Osteoblast (primary cell): Measurements from ENCODE around the gene BOLA1. TPM values are rescaled to one million over a fixed set of nuclear protein-coding genes. Genes with fewer than 3 reads are reported as not detected.
"Not testable (repeated sequence)": the region's sequence is repeated elsewhere in the genome, so short reads cannot be mapped to it uniquely, and the experiment has no call there.

Experiments used
- DNase-seq: peaks from one replicate; pipeline ENCODE4 v3.0.0; 2011; ENCODE audit warnings: low spot score, mixed read lengths; ENCODE audit not compliant: insufficient read length; ENCODE audit errors: missing footprints
- H2AFZ ChIP-seq: 2 replicates; pipeline ENCODE4 v1.6.0; 2011; ENCODE audit warnings: mild to moderate bottlenecking, low read length
- H3K27ac ChIP-seq: 2 replicates; pipeline ENCODE4 v1.5.1; 2011; ENCODE audit warnings: mild to moderate bottlenecking, low read depth, low read length, moderate library complexity
- H3K27me3 ChIP-seq: 2 replicates; pipeline ENCODE4 v1.6.0; 2012; ENCODE audit warnings: mild to moderate bottlenecking, control low read depth, inconsistent platforms, low read length, moderate library complexity; ENCODE audit not compliant: insufficient read depth
- H3K36me3 ChIP-seq: 2 replicates; pipeline ENCODE4 v1.5.1; 2011; ENCODE audit warnings: mild to moderate bottlenecking, low read length, control low read depth, moderate library complexity; ENCODE audit not compliant: insufficient read depth
- H3K4me1 ChIP-seq: 2 replicates; pipeline ENCODE4 v1.5.1; 2011; ENCODE audit warnings: mild to moderate bottlenecking, low read length, control low read depth, moderate library complexity; ENCODE audit not compliant: insufficient read depth
- H3K4me2 ChIP-seq: 2 replicates; pipeline ENCODE4 v1.6.0; 2011; ENCODE audit warnings: mild to moderate bottlenecking, low read length; ENCODE audit not compliant: insufficient read depth
- H3K4me3 ChIP-seq: fragments of 200-600 bp; sonication (generic); 3 replicates; pipeline ENCODE4 v1.5.1; 2012; ENCODE audit warnings: mild to moderate bottlenecking, low read length, inconsistent platforms; ENCODE audit not compliant: insufficient read depth
- H3K79me2 ChIP-seq: 2 replicates; pipeline ENCODE4 v1.6.0; 2012; ENCODE audit warnings: mild to moderate bottlenecking, low read length, control low read depth, inconsistent platforms; ENCODE audit not compliant: insufficient read depth
- H3K9me3 ChIP-seq: 2 replicates; pipeline ENCODE4 v1.5.1; 2011; ENCODE audit warnings: low read depth, low read length, control low read depth
- H4K20me1 ChIP-seq: 2 replicates; pipeline ENCODE4 v1.6.0; 2012; ENCODE audit warnings: mild to moderate bottlenecking, low read length, control low read depth; ENCODE audit not compliant: insufficient read depth
- total RNA-seq: library from RNA; depleted of rRNA; stranded (reverse); fragments of >200 nt; gene quantifications from 2 replicates; pipeline ENCODE4 v1.2.3, GENCODE V29; 2012
- TF ChIP-seq, protein P1 (sequence below): IDR thresholded peaks from 2 replicates; pipeline ENCODE4 v1.5.1; 2011; ENCODE audit warnings: mild to moderate bottlenecking, low read depth, low read length, moderate library complexity; ENCODE audit errors: extremely low read depth

The BOLA1 gene
- total RNA-seq, 1 donor = 6.9 TPM

- not testable (repeated sequence) for H3K27me3 ChIP-seq, H3K4me3 ChIP-seq, DNase-seq, H3K79me2 ChIP-seq, H2AFZ ChIP-seq, H3K4me2 ChIP-seq, H4K20me1 ChIP-seq, H3K9me3 ChIP-seq, H3K27ac ChIP-seq, H3K4me1 ChIP-seq, H3K36me3 ChIP-seq
These were observed 38.5 kb upstream of the BOLA1 start for GRCh38 chr1:149860684-149861496.

- not testable (repeated sequence) for DNase-seq, H3K9me3 ChIP-seq, H3K4me1 ChIP-seq, H2AFZ ChIP-seq, H3K4me2 ChIP-seq, H3K27me3 ChIP-seq, H3K36me3 ChIP-seq, H3K79me2 ChIP-seq, H3K27ac ChIP-seq, H3K4me3 ChIP-seq, H4K20me1 ChIP-seq
These were observed 37.8 kb upstream of the BOLA1 start for GRCh38 chr1:149861497-149862054.

GRCh38 chr1:149866887-149867286 lies 32.5 kb upstream of the BOLA1 start:
- not testable (repeated sequence) for H3K36me3 ChIP-seq, H3K27me3 ChIP-seq, H3K4me1 ChIP-seq, H3K4me2 ChIP-seq, H3K9me3 ChIP-seq, H2AFZ ChIP-seq, DNase-seq, H3K27ac ChIP-seq, H4K20me1 ChIP-seq, H3K4me3 ChIP-seq, H3K79me2 ChIP-seq

- not testable (repeated sequence) for H3K79me2 ChIP-seq, H2AFZ ChIP-seq, H3K4me3 ChIP-seq, H4K20me1 ChIP-seq, H3K36me3 ChIP-seq, H3K27me3 ChIP-seq, H3K9me3 ChIP-seq, H3K4me2 ChIP-seq, DNase-seq, H3K4me1 ChIP-seq, H3K27ac ChIP-seq
These were observed 26.3 kb upstream of the BOLA1 start for GRCh38 chr1:149873060-149873459.

DNA sequence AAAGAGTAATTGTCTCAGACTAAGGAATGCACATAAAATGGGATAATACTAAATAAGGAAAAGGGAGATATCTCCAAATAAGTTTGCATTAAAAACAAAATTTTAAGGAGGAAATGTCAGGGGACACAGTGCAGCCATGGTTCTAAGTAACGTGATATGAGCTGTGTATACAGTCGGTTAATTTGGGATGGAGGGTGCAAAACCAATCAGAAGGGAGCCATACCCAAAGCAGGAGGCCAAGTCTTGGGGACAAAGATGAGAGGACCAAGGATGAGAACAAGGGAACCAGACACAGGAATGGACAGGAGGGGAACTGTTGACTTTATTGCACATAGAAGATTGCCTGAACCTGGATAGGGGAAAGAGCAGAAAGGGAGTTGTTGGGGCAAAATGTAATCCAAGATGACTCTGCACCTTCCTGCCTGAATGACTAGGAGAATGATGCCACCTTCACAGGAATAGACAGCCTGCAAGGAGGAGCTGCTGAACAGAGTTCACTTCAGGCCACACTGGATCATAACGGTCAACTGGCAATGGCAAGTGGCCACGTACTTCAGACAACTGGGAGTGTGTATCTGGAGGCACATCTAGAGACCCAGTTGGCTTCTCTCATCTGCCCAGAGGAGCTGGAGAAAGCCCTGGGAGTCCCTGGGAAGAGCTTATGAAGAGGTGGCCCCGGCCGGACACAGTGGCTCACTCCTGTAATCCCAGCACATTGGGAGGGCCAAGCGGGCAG lies 22.0 kb upstream of the BOLA1 start:
- H3K9me3 ChIP-seq = no peaks in the 10 kb centered on the region
- H3K27me3 ChIP-seq = no peaks in the 10 kb centered on the region
- no peaks in the 10 kb centered on the region for H4K20me1 ChIP-seq
- no peak overlapping the region for H3K4me3 ChIP-seq
- no peaks in the 10 kb centered on the region for H3K4me1 ChIP-seq
- H2AFZ ChIP-seq = no peak overlapping the region
- no peak overlapping the region for H3K27ac ChIP-seq
- DNase-seq = no peak
- TF ChIP-seq, protein P1, sequence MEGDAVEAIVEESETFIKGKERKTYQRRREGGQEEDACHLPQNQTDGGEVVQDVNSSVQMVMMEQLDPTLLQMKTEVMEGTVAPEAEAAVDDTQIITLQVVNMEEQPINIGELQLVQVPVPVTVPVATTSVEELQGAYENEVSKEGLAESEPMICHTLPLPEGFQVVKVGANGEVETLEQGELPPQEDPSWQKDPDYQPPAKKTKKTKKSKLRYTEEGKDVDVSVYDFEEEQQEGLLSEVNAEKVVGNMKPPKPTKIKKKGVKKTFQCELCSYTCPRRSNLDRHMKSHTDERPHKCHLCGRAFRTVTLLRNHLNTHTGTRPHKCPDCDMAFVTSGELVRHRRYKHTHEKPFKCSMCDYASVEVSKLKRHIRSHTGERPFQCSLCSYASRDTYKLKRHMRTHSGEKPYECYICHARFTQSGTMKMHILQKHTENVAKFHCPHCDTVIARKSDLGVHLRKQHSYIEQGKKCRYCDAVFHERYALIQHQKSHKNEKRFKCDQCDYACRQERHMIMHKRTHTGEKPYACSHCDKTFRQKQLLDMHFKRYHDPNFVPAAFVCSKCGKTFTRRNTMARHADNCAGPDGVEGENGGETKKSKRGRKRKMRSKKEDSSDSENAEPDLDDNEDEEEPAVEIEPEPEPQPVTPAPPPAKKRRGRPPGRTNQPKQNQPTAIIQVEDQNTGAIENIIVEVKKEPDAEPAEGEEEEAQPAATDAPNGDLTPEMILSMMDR = no peak
- H3K4me2 ChIP-seq = no peak overlapping the region
- H3K79me2 ChIP-seq = peaks cover 4% of the 10 kb centered on the region
- H3K36me3 ChIP-seq = no peaks in the 10 kb centered on the region
